CD4-positive, alpha-beta T cell treated with Interleukin-2 at 100 ng/mL for 4 hours (primary cell): ENCODE results near the gene MZT2B.
"Not testable (repeated sequence)": the region's sequence is repeated elsewhere in the genome, so short reads cannot be mapped to it uniquely, and the experiment has no call there.

Experiments used
- DNase-seq: peaks from one replicate; pipeline ENCODE4 v3.0.0-alpha.2; 2020; ENCODE audit warnings: low spot score

Gene MZT2B, protein sequence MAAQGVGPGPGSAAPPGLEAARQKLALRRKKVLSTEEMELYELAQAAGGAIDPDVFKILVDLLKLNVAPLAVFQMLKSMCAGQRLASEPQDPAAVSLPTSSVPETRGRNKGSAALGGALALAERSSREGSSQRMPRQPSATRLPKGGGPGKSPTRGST

DNA sequence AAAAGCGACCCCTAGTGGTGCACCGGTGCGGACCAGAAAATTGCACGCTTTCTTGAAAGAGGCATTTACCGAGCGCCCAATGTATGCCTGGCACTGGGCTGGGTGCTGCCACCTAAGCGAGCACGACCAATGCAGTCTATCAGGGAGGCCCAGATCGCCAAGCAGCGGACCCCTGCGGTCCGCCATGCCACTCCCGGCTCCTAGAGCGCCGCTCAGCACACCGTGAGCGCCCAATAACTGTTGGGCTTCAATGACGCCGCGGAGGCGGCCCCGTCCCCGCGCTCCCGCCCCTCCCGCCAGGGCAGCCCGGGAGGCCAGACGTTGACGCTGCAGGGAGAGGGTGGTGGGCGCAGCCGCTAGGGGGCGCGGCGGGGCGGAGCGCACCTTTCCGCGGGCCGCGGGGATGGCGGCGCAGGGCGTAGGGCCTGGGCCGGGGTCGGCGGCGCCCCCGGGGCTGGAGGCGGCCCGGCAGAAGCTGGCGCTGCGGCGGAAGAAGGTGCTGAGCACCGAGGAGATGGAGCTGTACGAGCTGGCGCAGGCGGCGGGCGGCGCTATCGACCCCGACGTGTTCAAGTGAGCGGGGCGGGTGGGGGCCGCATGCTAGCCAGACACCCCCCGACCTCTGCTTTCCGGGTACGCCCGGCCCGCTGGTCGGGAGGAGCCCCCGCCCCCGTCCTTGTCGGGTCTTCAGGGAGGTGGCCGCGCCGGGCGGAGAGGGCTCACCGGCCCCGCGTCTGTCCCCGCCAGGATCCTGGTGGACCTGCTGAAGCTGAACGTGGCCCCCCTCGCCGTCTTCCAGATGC is at the start of gene MZT2B:
Gene MZT2B, plus strand, starts transcription at position 383 of the 803 bp plus-strand sequence. Its CDS starts 21 bp downstream, at position 404.
- DNase-seq: peak; percentile 91

DNA sequence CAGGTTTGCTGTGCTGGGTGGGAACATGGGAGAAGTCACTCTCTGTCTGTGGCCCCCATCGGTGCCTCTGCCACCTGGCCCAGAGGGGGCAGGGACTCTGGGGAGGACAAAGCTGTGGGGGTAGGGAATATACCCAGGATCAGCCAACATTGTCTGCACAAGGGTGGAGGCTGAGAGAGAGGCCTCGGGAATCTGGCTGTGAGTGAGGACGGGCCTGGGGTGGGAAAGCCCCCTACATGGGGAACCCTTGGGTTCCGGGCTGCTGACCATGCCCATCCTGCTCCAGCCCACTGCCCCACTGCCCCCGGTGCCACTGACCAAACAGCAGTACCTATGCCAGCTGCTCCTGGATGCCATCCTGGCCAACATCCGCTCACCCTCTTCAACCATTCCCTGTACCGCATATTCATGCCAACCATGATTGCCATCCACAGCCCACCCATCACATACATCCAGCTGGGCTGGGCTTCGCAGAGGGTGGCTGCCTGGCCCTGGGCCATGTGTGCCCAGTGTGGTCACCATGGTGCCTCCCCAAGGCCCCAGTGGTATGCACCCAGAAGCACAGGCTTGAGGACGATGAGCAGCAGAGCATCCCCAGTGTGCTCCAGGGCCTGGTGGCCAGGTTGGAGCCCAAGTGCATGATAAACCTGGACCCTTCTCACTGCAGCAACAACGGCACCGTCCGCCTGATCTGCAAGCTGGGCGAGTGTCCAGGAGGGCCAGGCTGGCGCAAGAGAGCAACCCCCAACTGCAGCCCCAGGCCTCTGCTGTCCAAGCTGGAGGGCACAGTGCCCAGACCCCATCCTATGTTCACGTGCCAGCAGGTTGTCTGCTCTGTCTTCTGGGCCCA is 46.1 kb upstream of the MZT2B start:
- DNase-seq: no peak

DNA sequence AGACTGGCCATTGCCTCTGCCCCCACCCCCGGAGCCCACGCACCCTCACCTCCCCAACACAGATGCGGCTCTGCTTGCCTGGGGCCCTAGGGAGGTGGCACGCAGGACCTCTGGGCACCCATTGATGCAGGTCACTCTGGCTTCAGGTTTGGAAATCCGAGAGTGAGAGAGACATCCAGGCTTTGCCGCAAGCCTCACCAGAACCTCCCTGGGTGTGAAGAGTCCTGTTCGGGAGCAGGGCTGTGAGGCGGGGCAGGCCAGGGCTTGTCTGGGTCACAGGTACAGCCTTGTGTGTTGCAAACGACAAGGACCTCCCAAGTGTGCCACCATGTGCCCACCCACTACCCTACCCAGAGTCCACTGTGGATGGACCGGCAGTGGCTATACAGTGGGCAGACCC is 45.5 kb upstream of the MZT2B start:
- DNase-seq: not testable (repeated sequence)

DNA sequence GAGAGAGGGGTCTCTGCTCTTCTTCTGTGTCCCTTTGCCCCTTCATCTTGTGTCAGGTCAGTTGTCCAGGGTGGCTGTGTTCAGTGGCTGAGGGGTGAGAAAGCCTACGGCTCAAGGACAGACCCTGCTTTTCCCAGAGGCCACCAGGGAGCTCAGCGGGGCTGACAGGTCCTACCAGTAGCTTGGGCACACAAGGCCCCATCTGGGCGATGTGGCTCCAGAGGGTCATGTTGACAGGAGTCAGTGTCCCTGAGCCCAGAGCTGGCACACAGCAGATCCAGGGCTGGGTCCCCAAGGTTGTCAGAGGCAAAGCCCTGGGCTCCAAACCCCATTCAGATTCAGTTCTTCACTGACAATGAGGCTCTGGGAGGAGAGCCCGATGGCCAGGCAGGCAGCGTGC is 44.9 kb upstream of the MZT2B start:
- not testable (repeated sequence) for DNase-seq

DNA sequence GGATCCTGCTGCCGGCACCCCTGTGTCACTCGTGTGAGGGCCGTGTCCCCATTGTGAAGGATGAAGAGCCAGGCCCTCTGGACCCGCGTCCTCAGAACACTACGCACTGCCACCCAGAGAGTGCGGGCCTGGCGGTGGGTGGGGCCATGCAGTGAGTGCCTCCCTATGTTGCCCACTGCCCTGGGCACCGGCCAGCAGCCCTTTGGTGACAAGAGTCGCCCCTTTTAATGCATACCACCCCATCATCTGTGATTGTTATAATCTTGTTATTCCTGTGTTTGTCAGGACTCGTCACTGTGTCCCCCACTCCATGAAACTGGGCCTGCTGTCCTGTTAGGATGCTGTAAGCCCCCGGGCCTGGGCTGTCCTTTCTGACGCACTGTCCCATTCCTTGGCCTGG is 43.7 kb upstream of the MZT2B start:
- DNase-seq: not testable (repeated sequence)

DNA sequence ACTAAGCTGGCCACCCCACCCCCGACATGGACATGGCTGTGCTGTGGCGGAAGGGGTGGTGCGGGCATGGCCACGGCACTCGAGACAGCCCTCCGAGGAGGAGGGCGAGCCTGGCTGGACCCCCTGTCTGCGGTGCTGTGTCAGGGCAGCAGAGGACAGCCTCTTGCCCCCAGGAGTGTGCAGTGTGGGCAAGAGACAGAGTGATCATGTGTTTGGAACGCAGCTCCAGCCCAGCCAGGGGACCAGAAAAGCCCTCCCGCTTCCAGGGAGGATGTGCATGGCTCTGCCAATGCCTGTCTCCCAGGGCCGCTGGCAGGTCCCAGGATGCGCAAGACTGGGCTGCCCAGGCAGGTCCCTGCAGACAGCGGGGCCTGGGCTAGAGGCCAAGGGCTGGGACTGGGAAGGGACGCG is 43.2 kb upstream of the MZT2B start:
- not testable (repeated sequence) for DNase-seq

DNA sequence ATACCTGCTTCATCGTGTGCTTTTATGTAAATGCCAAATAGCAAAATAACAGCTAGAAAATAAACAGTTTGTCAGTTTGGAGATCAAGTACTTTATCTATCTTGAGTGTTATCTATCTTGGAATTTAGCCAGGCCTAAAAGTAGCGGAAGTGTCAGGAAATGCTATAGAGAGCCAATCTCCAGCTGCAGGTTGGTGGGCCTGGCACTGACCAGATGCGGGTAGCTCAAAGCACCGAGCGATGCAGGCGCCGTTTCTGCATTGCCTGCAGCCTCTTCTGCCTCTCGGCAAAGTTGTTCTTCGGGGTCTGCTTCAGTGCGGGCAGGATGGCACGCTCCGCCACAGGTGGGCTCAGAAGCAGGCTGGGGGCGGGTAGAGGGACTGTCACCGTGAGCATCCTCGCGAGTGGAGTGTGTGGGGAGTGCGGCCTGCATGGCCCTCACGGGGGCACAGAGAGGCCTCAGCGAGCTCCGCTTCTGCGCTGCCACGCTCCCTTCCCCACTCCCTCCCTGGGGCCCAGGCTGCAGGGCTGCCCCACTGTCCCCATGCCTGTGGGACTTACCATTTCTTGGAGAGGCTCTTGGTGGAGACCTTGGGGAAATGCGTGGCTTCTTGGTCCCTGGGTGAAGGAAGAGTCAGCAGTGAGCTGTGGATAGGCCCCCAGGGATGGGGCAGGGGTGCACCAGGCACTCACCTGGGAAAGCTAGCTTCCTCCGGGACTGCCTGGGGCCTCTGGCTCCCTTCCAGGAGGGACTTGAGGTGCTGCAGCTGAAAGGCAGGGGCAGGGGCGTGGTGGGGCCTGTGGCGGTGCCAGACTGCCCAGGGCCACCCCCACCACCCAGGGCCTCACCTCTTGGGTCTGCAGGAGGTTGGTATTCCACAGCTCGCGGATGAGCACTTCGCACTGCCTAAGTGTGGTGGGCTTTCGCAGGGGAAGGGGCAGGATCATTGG is 42.5 kb upstream of the MZT2B start:
- not testable (repeated sequence) for DNase-seq

DNA sequence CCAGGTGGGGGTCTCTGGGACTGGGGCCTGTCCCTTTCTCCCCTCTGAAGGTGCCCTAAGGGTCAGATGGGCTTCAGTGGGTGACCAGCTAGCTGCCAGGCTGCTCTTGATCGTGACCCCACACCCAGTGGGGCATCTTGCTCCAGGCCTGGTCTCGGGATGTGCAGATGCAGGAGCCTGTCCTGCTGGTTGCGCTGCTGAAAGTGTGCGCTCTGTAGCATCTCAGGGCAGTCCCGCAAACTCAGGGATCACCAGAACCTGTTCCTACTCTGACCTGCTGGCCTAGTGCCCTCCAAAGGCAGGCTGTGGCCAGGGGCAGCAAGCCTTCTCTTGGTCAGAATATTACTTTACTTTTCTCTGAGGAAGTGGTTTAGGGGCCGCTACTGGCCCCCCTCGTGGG is 41.5 kb upstream of the MZT2B start:
- not testable (repeated sequence) for DNase-seq

DNA sequence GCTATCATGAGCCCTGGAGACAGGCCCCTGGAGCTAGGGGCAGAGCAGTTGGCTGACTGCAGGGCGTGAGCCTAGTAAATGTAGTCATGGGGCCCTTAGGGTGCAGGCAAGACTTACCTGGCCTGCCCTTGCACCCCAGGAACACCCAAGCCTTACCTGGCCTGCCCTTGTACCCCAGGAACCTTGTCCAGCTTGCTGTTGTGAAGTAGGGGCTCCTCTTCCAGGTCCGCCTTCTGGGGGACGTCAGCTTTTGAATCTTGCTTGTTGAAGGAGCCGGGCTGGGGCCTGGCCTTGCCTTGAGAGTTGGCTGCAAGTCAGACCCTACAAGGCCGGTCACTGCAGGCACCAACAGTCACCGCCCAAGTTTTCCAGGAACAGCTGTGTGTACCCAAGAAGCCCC is 41.1 kb upstream of the MZT2B start:
- not testable (repeated sequence) for DNase-seq

DNA sequence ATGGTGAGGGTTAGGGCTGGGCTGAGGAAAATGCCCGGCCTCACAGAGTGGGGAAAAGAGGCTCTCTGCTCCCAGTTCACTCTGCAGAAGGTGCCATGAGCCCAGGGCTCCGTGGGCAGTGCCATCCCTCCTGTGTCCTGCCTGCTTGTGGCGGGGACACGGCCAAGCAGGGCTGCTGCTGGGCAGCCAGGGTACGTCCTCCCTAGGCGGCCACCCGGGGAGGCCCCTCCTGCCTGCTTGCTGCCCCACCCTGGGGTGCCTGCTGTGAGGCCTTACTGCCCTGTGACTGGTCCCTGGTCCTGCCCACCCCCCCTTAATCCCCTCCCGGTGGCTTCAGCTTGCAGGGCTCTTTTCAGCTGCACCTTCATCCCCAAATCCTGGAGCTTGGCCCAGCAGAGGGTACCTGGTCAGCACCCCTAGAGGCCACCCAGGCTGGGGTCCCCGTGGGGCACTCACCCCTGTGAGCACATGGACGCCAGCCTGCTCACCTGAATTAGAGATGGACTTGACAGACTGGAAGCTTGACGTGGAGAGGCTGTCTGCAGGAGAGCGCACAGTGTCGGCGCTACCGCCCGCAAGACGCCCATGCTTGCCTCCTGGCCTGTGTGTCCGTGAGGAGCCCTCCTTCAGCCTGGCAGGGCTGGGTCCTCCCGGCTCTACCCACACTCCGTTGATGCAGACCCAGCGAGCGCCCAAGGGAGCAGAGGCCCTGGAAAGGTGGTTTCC is 40.3 kb upstream of the MZT2B start:
- DNase-seq: not testable (repeated sequence)

DNA sequence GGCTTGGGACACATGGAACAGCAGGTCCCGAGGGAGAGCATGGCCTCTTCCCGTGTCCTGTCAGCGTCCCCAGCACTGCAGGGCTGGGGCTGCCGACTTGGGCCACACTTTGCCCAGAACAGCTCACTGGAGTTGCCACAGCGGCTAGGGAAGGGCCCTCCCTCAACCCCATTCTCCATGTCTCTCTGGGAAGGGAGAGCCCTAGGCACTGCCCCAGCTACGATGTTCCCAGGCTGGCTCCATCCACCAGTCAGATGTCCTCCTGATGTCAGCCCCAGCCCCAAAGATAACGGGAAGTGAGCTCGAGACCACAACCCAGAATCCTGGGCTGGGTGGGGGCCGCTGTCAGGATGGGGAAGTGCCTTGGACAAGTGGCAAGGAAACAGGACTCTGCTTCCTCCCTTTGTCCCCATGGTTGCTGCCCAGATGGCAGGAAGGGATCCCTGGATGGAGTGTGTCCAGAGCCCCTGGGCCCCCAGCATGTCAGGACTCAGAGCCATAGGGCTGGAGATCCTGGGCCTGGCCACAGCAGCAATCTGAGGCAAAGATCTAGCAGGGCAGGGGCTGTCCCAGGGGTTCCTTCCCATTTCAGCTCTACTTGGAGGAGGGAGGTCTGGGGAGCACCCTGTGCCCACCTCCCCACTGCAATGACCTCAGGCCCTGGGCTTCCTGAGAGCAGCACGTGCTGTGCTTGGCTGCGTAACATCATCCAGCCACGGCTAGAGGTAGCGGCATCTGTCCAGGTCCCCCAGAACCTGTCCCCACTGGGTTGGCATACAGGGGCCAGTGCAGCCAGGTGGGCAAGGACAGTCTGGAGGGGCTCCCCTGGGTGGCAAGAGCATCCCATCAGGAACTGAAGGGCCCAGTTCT is 39.4 kb upstream of the MZT2B start:
- not testable (repeated sequence) for DNase-seq

DNA sequence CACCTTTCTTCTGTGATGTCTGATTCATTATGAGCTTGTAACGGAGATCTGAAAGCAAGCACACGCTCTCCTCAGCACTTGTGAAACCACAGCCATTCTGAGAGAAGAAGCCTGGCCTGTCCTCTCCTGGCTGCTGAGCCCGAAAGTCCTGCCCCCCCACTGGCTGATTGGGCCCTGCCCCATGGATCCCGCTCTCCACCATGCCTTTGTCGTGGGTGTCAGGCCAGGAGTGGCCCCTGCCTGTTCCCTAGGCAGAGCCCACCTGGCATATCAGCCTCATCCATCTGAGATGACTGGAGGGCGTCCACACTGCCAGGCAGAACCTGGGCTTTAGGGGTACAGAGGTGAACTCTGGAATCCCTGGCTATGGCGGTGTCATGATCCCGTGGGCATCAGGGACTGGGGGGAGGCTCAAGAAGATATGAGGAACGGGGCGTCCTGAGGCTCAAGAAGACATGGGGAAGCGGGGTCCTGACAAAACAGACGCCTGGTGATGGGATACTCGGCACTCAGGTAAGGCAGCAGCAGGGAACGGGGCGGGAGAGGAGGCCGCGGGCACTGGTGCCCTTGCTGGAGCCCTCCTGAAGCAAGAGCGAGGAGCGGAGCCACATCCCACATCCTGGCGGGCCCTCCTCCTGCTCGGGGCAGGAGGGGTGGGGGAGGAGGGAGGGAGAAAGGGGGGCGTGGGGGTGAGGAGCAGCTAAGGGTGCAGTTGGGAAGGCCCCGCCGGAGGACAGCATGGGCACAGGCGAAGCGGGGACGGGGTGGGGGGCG is 38.6 kb upstream of the MZT2B start:
- not testable (repeated sequence) for DNase-seq

DNA sequence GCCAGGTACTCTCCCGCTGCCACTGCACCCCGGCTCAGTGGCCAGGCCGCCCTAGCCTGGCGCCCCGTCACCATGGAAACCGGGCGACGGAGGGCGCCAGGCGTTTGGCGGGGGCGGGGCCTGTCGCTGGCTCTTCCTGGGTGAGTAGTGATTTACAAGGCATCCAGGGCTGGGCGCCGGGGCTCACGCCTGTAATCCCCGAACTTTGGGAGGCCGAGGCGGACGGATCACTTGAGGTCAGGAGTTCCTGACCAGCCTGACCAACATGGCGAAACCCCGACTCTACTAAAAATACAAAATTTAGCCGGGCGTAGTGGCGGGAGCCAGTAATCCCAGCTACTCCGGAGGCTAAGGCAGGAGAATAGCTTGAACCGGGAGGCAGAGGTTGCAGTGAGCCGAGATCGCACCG is 37.1 kb upstream of the MZT2B start, which contains the start of gene CCDC74B:
Gene CCDC74B, minus strand, starts transcription at position 107 of the 409 bp plus-strand sequence. CDS start 116 bp downstream, outside the sequence.
- peak; percentile 63 for DNase-seq

DNA sequence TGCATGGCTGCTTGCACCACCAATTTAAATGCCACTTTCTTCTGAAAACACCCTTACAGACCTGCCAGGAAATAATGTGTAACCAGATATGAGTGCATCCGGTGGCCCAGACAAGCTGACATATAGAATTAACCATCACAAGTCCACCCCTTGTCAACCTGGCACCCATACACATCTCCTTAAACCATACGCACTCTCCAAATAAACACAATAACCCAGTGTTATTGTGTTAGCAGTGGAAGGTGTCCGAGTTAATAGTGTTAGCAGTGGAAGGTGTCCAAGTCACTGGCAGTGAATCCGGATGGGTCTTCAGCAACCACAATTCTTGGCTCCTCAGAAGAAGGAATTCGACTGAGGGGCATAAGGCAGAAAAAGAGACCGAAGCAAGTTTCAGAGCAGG is 33.5 kb upstream of the MZT2B start:
- DNase-seq: not testable (repeated sequence)

DNA sequence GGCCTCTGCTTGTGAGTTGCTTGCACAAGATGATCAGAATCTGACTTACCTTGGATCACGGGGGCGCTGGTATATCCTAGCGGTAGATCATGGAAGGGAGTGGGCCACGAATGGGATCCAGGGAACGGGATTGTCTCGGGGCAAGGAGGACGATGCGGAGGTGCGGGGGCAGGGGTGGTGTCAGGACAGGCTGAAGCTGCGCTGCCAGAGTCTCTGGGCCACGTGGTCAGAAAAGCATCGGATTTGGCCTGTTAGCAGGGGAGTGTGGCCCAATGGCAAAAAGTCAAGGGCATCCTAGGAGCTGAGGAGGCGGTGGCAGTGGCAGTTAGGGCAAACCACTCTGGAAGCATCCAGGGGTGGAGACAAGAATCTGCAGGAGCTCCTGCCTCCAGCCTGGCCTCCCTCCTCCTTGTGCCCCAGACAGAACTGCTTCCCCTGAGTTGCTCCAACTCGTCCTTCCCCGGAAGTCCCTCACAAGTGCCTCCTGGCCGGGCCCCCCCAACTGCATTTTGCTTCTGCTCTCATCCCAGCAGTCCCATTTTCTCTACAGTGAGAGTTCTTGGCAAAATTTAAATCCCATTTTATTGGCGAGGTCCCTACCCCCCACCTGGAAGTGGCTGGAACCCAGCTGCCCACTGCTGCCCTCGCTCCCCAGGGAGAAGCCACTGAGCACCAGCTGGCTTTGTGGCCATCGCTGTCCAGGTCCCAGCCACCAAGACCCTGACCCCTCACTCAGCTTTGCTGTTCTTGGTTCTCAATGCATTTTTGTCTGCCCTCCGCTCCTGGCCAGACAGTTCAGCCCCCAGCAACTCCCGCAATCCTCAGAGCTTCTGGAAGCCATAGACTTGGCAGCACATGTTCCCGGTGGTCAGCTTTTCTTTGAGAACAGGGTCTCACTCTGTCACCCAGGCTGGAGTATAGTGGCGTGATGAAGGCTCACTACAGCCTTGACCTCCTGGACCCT is 31.6 kb upstream of the MZT2B start:
- DNase-seq: no peak

DNA sequence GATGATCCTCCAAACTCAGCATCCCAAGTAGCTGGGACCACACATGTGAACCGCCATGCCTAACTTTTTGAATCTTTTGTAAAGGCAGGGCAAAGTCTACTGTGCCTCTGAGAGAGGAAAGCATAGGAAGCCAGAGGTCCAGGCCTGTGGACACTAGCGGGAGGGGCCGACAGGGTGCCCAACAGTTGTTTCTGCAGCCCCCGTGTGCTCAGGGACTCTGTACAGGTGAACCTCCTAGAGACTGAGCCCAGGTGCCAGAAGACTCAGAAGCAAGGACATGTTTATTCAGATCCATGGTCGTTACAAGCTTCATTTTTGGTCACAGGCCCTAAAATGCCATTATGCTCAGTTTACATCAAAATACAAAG is 30.9 kb upstream of the MZT2B start:
- DNase-seq: not testable (repeated sequence)

DNA sequence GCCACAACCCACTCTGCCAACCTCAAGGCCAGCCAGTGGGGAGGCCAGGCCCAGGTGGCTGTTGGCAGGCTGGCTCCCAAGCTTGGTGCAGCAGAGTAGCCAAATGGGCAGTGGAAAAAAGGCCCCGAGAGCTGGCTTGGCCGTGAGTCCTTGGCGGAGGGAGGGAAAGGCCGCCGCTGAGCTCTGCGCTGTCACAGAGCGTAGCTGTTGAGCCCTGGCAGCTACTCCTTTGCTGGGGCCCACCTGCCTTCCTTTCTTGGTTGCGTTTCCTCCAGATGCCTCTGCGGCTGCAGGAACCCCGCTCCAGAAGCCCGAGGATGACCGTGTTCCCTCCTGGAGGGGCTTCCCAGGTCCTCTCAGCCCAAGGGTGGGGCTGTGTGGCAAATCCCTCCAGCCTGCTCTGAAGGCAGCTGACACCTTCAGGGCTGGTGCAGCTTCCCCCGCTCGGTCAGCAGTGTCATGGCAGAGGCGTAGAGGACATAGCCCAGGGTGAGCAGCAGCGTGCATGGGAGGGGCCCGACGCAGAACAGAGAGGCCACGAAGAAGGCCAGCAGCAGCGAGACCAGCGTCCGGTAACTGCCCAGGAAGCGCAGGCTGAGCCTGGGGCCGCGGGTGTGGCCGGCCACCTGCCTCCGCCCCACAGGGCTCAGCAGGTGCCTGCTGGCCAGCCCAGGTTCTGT is 29.8 kb upstream of the MZT2B start:
- DNase-seq: not testable (repeated sequence)
